GM23338 (cell line): ENCODE measurements around the gene ABCA1.

Experiments used
- CREB1 ChIP-seq: fragments of 250-450 bp; sonication (Bioruptor Pico); IDR thresholded peaks from 2 replicates; pipeline ENCODE4 v1.5.0; 2020; ENCODE audit warnings: low read depth, mild to moderate bottlenecking, moderate library complexity
- EZH2 ChIP-seq: fragments of 200-600 bp; sonication (generic); IDR thresholded peaks from one replicate; pipeline ENCODE4 v1.8.0; 2017; ENCODE audit warnings: antibody characterized with exemption, mild to moderate bottlenecking, low read depth; ENCODE audit not compliant: unreplicated experiment
- EZH2phosphoT487 ChIP-seq: fragments of 200-600 bp; sonication (generic); IDR thresholded peaks from one replicate; pipeline ENCODE4 v1.8.1; 2018; ENCODE audit warnings: antibody characterized with exemption; ENCODE audit not compliant: unreplicated experiment
- JUNB ChIP-seq: IDR thresholded peaks from one replicate; pipeline ENCODE4 v1.6.1; 2016; ENCODE audit warnings: antibody characterized with exemption; ENCODE audit not compliant: unreplicated experiment
- POLR2AphosphoS5 ChIP-seq: IDR thresholded peaks from 2 replicates; pipeline ENCODE4 v1.6.1; 2016; ENCODE audit warnings: antibody characterized with exemption, low read depth
- TF ChIP-seq, protein P1 (sequence below), 2 experiments: fragments of 200-600 bp in 1 of 2; sonication (generic) in 1 of 2; conservative IDR thresholded peaks; 2 replicates each; pipeline versions ENCODE4 v1.5.1 to v1.6.1; 2016 to 2017; ENCODE audit warnings: antibody characterized with exemption in 2 of 2, low read depth in 2 of 2, mild to moderate bottlenecking in 2 of 2, moderate library complexity in 1 of 2
- TF ChIP-seq, protein P2 (sequence below): IDR thresholded peaks from one replicate; pipeline ENCODE4 v1.6.1; 2018; ENCODE audit warnings: antibody characterized with exemption; ENCODE audit not compliant: unreplicated experiment

GRCh38 chr9:104842698-104843097, 85.3 kb downstream of the ABCA1 start:
- TF ChIP-seq EZH2phosphoT487 (no peak), POLR2AphosphoS5 (no peak), EZH2 (no peak), CREB1 (CRISPR knock-in tag) (no peak), JUNB (no peak)
- TF ChIP-seq, protein P1, sequence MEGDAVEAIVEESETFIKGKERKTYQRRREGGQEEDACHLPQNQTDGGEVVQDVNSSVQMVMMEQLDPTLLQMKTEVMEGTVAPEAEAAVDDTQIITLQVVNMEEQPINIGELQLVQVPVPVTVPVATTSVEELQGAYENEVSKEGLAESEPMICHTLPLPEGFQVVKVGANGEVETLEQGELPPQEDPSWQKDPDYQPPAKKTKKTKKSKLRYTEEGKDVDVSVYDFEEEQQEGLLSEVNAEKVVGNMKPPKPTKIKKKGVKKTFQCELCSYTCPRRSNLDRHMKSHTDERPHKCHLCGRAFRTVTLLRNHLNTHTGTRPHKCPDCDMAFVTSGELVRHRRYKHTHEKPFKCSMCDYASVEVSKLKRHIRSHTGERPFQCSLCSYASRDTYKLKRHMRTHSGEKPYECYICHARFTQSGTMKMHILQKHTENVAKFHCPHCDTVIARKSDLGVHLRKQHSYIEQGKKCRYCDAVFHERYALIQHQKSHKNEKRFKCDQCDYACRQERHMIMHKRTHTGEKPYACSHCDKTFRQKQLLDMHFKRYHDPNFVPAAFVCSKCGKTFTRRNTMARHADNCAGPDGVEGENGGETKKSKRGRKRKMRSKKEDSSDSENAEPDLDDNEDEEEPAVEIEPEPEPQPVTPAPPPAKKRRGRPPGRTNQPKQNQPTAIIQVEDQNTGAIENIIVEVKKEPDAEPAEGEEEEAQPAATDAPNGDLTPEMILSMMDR (conservative IDR thresholded peaks at IDR 0.05; ENCODE audit: low read depth in 2 of 2) = no peak
- TF ChIP-seq, protein P2, sequence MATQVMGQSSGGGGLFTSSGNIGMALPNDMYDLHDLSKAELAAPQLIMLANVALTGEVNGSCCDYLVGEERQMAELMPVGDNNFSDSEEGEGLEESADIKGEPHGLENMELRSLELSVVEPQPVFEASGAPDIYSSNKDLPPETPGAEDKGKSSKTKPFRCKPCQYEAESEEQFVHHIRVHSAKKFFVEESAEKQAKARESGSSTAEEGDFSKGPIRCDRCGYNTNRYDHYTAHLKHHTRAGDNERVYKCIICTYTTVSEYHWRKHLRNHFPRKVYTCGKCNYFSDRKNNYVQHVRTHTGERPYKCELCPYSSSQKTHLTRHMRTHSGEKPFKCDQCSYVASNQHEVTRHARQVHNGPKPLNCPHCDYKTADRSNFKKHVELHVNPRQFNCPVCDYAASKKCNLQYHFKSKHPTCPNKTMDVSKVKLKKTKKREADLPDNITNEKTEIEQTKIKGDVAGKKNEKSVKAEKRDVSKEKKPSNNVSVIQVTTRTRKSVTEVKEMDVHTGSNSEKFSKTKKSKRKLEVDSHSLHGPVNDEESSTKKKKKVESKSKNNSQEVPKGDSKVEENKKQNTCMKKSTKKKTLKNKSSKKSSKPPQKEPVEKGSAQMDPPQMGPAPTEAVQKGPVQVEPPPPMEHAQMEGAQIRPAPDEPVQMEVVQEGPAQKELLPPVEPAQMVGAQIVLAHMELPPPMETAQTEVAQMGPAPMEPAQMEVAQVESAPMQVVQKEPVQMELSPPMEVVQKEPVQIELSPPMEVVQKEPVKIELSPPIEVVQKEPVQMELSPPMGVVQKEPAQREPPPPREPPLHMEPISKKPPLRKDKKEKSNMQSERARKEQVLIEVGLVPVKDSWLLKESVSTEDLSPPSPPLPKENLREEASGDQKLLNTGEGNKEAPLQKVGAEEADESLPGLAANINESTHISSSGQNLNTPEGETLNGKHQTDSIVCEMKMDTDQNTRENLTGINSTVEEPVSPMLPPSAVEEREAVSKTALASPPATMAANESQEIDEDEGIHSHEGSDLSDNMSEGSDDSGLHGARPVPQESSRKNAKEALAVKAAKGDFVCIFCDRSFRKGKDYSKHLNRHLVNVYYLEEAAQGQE = no peak
